ENCODE measurements around the gene TMIE.
"Not testable (repeated sequence)": the region's sequence is repeated elsewhere in the genome, so short reads cannot be mapped to it uniquely, and the experiment has no call there.

Gene TMIE

GRCh38 chr3:46694520-46694919 lies 6.7 kb upstream of the TMIE start:
- Mint-ChIP-seq H3K27ac (peak overlapping the region; percentile 80), H3K9me3 (no peaks in the 10 kb centered on the region), H3K4me1 (peaks cover 32% of the 10 kb centered on the region), H3K36me3 (no peaks in the 10 kb centered on the region), H3K4me3 (peak overlapping the region; percentile 75)
- ATAC-seq: no peak
- no peak for DNase-seq (ENCODE audit: low spot score in 2 of 2)

- Mint-ChIP-seq H3K4me1 (peaks cover 32% of the 10 kb centered on the region), H3K27ac (peak overlapping the region; percentile 80), H3K4me3 (peak overlapping the region; percentile 75), H3K36me3 (no peaks in the 10 kb centered on the region), H3K9me3 (no peaks in the 10 kb centered on the region)
- DNase-seq (ENCODE audit: low spot score in 2 of 2) (peak in 1 of 2 donors; percentile 66), ATAC-seq (peak; percentile 33)
These were observed 5.8 kb upstream of the TMIE start for GRCh38 chr3:46695177-46695961.

DNA sequence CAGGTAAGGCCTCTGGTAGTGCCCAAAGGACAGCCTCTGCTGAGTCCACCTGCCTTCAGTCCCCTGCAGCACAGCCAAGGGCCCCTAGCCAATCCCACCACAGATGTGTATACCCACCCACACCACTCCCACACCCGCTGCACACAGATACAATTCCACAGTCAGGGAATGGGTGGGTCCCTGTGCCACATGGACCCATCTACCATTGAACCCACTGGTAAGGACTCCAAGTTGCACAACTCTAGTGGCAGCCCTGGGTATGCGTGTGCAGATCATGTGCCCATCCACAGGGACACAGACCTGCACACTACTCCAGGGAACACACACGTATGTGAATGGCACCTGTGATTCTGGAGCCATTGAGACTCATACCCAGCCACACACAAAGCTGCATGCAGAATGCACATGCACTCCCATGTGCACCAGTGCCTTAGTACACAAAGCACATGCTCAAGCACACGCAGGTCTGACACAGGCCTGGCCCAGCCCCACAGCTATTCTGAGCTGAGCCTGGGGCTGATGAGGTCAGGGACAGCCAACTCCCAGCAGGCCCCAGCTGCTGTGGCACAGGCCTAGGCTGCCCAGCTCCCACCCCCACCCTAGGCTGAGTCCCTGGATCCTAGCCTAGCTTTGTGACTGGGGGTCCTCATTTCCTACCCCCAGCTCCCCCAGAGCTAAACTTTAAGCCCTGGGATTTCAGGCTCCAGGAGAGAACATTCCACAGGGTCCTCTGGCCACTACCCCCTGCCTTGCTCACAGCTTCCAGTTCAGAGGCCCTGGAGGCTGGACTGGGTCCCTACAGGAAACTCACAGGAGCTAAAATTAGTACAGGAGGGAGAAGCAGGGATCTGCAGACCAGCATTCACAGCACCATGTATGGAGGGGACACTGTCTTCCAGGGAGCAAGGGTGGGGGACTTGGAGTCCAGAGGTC lies 5.0 kb upstream of the TMIE start:
- peak overlapping the region; percentile 80 for H3K27ac Mint-ChIP-seq

GRCh38 chr3:46699676-46700523 lies 1.3 kb upstream of the TMIE start:
- Mint-ChIP-seq H3K4me1 (peaks cover 13% of the 10 kb centered on the region), H3K36me3 (no peaks in the 10 kb centered on the region), H3K4me3 (no peak overlapping the region), H3K27ac (no peak overlapping the region), H3K9me3 (no peaks in the 10 kb centered on the region)
- no peak for ATAC-seq
- no peak for DNase-seq (ENCODE audit: low spot score in 2 of 2)

More for the DNA sequence above, 5.0 kb upstream of the TMIE start:
- no peaks in the 10 kb centered on the region for H3K9me3 Mint-ChIP-seq
- no peaks in the 10 kb centered on the region for H3K36me3 Mint-ChIP-seq
- DNase-seq (ENCODE audit: low spot score in 2 of 2): no peak
- H3K4me3 Mint-ChIP-seq: no peak overlapping the region
- H3K4me1 Mint-ChIP-seq: peaks cover 32% of the 10 kb centered on the region
- ATAC-seq: no peak

- H3K4me1 Mint-ChIP-seq: peaks cover 4% of the 10 kb centered on the region
- ATAC-seq (no peak), DNase-seq (ENCODE audit: low spot score in 2 of 2) (no peak)
- no peaks in the 10 kb centered on the region for H3K36me3 Mint-ChIP-seq
- no peak overlapping the region for H3K27ac Mint-ChIP-seq
- no peaks in the 10 kb centered on the region for H3K9me3 Mint-ChIP-seq
- H3K4me3 Mint-ChIP-seq: no peak overlapping the region
These were observed 420 bp upstream of the TMIE start for GRCh38 chr3:46700772-46701171.

DNA sequence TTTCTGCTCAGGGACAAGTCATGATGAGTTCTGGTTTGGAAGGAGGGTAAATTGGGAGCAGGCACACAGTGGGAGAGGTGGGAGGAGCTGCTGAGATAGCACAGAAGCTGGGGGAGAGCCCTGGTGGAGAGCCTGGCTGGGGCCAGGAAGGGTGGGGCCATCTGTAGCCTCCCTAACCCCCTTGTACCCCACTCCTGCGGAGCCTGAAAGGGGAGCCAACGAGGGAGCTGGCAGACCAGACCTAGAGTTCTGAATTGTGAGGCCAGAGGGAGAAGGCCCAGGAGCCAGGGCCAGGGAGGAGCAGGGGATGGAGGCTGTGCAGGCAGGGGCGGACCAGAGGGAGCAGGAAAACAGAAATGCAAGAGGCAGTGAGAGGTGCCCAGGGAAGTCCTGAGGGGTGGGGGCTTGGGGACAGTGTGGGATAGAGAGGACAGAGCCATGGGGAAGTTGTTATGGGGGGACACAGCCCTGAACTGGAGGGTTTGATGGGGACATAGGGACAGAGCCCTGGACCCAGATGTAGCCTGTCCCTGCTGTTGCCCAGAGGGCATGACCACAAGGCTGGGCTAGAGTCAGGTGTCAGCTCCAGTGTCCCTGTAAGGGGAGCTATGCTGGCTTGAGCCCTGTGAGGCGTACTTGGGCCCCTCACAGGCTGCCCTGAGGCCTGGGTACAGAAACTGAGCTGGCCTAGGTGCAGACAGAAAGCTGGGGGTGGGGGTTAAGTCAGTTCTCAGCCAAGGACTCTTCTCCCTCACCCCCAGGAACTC lies 1.2 kb downstream of the TMIE start:
- Mint-ChIP-seq H3K27ac (no peak overlapping the region), H3K4me1 (no peaks in the 10 kb centered on the region), H3K36me3 (no peaks in the 10 kb centered on the region), H3K4me3 (no peak overlapping the region), H3K9me3 (no peaks in the 10 kb centered on the region)
- DNase-seq (ENCODE audit: low spot score in 2 of 2) (no peak), ATAC-seq (no peak)

GRCh38 chr3:46703013-46703520 lies 1.9 kb downstream of the TMIE start:
- H3K4me3 Mint-ChIP-seq: no peak overlapping the region
- no peaks in the 10 kb centered on the region for H3K4me1 Mint-ChIP-seq
- no peak for ATAC-seq
- H3K27ac Mint-ChIP-seq: no peak overlapping the region
- H3K36me3 Mint-ChIP-seq: no peaks in the 10 kb centered on the region
- DNase-seq (ENCODE audit: low spot score in 2 of 2): no peak
- no peaks in the 10 kb centered on the region for H3K9me3 Mint-ChIP-seq

DNA sequence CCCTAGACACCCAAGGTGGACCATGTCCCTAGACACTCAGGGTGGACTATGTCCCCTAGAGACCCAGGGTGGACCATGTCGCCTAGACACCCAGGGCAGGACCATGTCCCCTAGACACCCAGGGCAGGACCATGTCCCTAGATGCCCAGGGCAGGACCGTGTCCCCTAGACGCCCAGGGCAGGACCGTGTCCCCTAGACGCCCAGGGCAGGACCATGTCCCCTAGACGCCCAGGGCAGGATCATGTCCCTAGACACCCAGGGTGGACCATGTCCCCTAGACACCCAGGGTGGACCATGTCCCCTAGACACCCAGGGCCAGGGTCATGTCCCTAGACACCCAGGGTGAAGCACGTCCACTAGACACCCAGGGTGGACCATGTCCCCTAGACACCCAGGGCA lies 3.2 kb downstream of the TMIE start:
- not testable (repeated sequence) for H3K9me3 Mint-ChIP-seq; H3K36me3 Mint-ChIP-seq; ATAC-seq; H3K4me3 Mint-ChIP-seq; H3K4me1 Mint-ChIP-seq; DNase-seq (ENCODE audit: low spot score in 2 of 2); H3K27ac Mint-ChIP-seq

DNA sequence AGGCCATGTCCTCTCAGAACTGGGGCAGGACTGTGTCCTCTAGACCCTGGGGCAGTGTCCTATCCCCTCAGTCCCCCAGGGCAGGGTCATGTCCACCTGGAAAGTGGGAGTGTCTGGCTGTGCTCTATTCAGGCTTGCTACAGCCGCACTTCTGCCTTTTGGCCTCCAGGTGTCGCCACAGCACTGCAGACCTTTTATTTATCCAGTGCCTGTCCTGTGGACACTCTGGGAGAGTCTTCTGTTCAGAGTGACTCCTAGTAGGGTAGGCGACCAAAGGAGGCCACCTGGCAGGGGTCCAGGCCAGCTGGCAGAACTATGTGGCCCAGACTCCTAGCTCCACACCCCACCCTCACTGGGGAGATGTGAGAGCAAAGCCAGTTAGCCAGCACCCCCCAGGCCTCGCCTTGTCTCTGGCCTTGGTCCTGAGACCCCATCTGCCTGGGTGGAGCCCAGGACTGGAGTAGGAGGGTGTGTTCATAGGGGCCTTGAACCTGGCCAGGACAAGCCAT lies 3.9 kb downstream of the TMIE start:
- peak; percentile 76 for ATAC-seq
- Mint-ChIP-seq H3K4me3 (no peak overlapping the region), H3K4me1 (no peaks in the 10 kb centered on the region), H3K27ac (no peak overlapping the region), H3K9me3 (no peaks in the 10 kb centered on the region), H3K36me3 (no peaks in the 10 kb centered on the region)
- peak; percentile 60 to 84 for DNase-seq (ENCODE audit: low spot score in 2 of 2)

- no peak overlapping the region for H3K4me3 Mint-ChIP-seq
- no peaks in the 10 kb centered on the region for H3K4me1 Mint-ChIP-seq
- no peaks in the 10 kb centered on the region for H3K36me3 Mint-ChIP-seq
- no peak for ATAC-seq
- no peak overlapping the region for H3K27ac Mint-ChIP-seq
- H3K9me3 Mint-ChIP-seq: no peaks in the 10 kb centered on the region
- no peak for DNase-seq (ENCODE audit: low spot score in 2 of 2)
These were observed 4.8 kb downstream of the TMIE start for GRCh38 chr3:46705751-46706552.

- ATAC-seq (no peak), DNase-seq (ENCODE audit: low spot score in 2 of 2) (no peak)
- H3K4me3 Mint-ChIP-seq: no peak overlapping the region
- no peaks in the 10 kb centered on the region for H3K4me1 Mint-ChIP-seq
- no peak overlapping the region for H3K27ac Mint-ChIP-seq
- no peaks in the 10 kb centered on the region for H3K9me3 Mint-ChIP-seq
- no peaks in the 10 kb centered on the region for H3K36me3 Mint-ChIP-seq
These were observed 5.8 kb downstream of the TMIE start for GRCh38 chr3:46706771-46707582.

DNA sequence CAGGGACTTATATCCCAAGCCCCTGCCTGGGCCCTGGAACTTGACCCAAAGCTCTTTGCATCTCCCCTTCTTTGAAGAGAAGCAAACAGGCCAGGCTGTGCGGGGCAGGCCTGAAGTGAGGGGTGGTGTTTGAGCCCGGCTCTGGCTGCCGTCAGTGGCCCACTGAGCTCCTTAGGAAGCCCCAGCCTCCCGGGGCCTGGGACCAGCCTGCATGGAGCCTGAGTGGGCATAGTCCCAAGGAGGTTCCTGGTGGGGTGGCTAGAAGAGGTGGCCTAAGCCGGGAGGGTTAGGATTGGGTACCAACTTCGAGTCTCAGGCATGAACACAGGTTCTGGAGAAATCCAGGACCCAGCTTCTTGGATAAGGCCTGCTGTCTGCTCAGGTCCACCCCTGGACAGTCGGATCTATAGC lies 6.4 kb downstream of the TMIE start:
- H3K4me3 Mint-ChIP-seq: no peak overlapping the region
- no peak overlapping the region for H3K27ac Mint-ChIP-seq
- no peaks in the 10 kb centered on the region for H3K9me3 Mint-ChIP-seq
- DNase-seq (ENCODE audit: low spot score in 2 of 2) (no peak), ATAC-seq (no peak)
- H3K36me3 Mint-ChIP-seq: no peaks in the 10 kb centered on the region
- no peaks in the 10 kb centered on the region for H3K4me1 Mint-ChIP-seq

All from stimulated activated effector memory CD8-positive, alpha-beta T cell treated with anti-CD3 and anti-CD28 coated beads, Interleukin-12 subunit alpha, Interleukin-12 subunit beta, amount 100 ng/mL, for 72 hours (primary cell).